Left hindlimb (tissue), 1 donor: ENCODE data around the gene MTA1.

ENCODE experiments used
- DNase-seq: peaks from one replicate; pipeline ENCODE4 v3.0.0-alpha.2; 2018

MTA1 gene

GRCh38 chr14:105387530-105387922 lies 32.1 kb upstream of the MTA1 start:
- no peak for DNase-seq

- DNase-seq = no peak
Observed at GRCh38 chr14:105388110-105388951, 31.3 kb upstream of the MTA1 start.

- no peak for DNase-seq
Observed at GRCh38 chr14:105388976-105389375, 30.7 kb upstream of the MTA1 start.

- no peak for DNase-seq
Observed at GRCh38 chr14:105389534-105389933, 30.1 kb upstream of the MTA1 start.

GRCh38 chr14:105389976-105390848 lies 29.4 kb upstream of the MTA1 start:
- no peak for DNase-seq

- DNase-seq = no peak
Observed at GRCh38 chr14:105390849-105391500, 28.7 kb upstream of the MTA1 start.

- no peak for DNase-seq
Observed at GRCh38 chr14:105391541-105391940, 28.1 kb upstream of the MTA1 start.

- DNase-seq = no peak
Observed at GRCh38 chr14:105392131-105393090, 27.2 kb upstream of the MTA1 start.

- DNase-seq = no peak
Observed at GRCh38 chr14:105393151-105393550, 26.5 kb upstream of the MTA1 start.

GRCh38 chr14:105394714-105395537 lies 24.7 kb upstream of the MTA1 start:
- no peak for DNase-seq

GRCh38 chr14:105395538-105395854 lies 24.1 kb upstream of the MTA1 start:
- no peak for DNase-seq

- peak; percentile 31 for DNase-seq
Observed at GRCh38 chr14:105397350-105397931, 22.2 kb upstream of the MTA1 start.

- peak; percentile 94 for DNase-seq
Observed at GRCh38 chr14:105398044-105398725, 21.4 kb upstream of the MTA1 start, which contains the start of gene TEX22. Gene TEX22 (plus strand): TSS chr14:105398538. CDS start chr14:105399341, 803 bp downstream.

- no peak for DNase-seq
Observed at GRCh38 chr14:105398726-105399465, 20.7 kb upstream of the MTA1 start.

- DNase-seq = peak; percentile 26
Observed at GRCh38 chr14:105399466-105399775, 20.2 kb upstream of the MTA1 start.

- no peak for DNase-seq
Observed at GRCh38 chr14:105400016-105400415, 19.6 kb upstream of the MTA1 start.

- no peak for DNase-seq
Observed at GRCh38 chr14:105401699-105402098, 17.9 kb upstream of the MTA1 start.

- no peak for DNase-seq
Observed at GRCh38 chr14:105408592-105408991, 11.0 kb upstream of the MTA1 start.

- no peak for DNase-seq
Observed at GRCh38 chr14:105409364-105409763, 10.3 kb upstream of the MTA1 start.

- no peak for DNase-seq
Observed at GRCh38 chr14:105410642-105411016, 9.0 kb upstream of the MTA1 start.
